GM12801 (cell line): ENCODE data around the gene NUDT14.

Experiments
- TF ChIP-seq, protein P1 (sequence below): IDR thresholded peaks from one replicate; pipeline ENCODE4 v1.5.1; 2011; ENCODE audit warnings: control low read depth; ENCODE audit not compliant: insufficient read length; ENCODE audit errors: extremely low read depth

Gene NUDT14

DNA sequence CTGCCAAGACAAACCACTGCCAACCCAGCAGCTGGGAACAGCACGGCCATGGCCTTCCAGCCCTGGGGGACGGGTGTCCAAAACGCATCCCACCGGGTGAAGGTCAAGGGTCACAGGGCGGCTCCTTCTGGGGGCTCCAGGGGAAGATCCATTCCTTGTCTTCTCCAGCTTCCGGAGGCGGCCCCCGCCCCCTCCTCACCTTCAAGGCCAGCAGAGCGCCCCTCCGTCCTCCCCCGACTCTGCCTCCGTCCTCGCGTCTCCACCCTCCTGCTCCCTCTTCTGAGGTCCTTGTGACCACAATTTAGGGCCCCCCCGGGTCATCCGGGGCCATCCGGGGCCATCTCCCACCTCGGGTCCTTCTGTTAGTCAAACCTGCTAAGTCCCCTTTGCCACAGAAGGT, 3.9 kb upstream of the NUDT14 start:
- TF ChIP-seq, protein P1, sequence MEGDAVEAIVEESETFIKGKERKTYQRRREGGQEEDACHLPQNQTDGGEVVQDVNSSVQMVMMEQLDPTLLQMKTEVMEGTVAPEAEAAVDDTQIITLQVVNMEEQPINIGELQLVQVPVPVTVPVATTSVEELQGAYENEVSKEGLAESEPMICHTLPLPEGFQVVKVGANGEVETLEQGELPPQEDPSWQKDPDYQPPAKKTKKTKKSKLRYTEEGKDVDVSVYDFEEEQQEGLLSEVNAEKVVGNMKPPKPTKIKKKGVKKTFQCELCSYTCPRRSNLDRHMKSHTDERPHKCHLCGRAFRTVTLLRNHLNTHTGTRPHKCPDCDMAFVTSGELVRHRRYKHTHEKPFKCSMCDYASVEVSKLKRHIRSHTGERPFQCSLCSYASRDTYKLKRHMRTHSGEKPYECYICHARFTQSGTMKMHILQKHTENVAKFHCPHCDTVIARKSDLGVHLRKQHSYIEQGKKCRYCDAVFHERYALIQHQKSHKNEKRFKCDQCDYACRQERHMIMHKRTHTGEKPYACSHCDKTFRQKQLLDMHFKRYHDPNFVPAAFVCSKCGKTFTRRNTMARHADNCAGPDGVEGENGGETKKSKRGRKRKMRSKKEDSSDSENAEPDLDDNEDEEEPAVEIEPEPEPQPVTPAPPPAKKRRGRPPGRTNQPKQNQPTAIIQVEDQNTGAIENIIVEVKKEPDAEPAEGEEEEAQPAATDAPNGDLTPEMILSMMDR = no peak

DNA sequence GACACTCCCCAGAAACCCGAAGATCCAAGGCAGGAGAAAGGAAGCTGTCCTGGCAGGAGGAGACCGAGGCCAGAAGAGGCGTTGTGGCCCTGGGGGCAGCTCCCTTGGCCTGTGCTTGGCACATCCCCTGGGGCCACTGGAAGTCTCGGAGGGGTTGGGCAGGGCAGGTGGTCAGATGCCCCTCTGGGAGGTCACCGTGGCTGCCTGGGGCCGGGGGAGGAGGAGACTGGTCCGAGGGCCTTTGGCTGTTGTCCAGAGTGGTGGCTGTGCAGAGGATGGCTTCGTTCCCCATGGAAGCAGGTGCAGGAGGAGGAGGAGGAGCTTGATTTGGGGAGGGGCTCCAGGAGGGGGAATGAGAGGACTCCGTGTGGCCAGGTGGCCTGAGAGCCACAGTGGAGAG, 3.3 kb upstream of the NUDT14 start:
- TF ChIP-seq, protein P1 = no peak

DNA sequence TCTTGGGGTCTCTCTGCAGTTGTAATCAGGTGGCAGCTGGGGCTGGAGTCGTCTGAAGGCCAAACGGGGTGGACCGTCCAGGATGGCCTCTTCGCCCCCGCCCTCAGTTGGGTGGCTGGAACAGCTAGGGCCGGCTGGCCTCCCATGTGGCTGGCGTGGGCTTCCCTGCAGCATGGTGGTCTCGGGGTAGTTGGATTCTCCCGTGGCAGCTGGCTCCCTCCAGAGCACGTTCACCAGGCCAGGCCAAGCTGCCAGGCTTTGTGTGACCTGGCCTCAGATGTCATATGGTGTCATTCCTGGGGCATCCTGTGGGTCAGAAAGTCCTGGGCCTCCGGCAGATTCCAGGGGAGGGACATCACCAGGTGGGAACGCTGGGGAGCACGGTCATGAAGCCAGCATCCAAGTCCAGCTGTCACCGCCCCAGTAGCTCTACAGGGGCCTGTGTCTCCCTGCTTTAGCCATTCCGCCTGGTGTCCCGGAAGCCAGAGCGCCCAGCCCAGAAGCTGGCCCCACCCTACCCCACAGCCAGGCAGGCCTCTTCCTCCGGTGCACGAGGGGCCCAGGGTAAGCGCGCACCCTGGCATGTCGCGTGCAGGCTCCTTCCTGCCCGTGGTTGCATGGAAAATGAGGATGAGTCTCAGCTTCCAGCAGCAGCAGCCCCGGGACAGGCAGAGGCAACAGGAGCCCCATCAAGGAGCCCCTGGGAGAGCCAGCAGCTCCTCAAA, 1.3 kb upstream of the NUDT14 start:
- TF ChIP-seq, protein P1 = no peak

DNA sequence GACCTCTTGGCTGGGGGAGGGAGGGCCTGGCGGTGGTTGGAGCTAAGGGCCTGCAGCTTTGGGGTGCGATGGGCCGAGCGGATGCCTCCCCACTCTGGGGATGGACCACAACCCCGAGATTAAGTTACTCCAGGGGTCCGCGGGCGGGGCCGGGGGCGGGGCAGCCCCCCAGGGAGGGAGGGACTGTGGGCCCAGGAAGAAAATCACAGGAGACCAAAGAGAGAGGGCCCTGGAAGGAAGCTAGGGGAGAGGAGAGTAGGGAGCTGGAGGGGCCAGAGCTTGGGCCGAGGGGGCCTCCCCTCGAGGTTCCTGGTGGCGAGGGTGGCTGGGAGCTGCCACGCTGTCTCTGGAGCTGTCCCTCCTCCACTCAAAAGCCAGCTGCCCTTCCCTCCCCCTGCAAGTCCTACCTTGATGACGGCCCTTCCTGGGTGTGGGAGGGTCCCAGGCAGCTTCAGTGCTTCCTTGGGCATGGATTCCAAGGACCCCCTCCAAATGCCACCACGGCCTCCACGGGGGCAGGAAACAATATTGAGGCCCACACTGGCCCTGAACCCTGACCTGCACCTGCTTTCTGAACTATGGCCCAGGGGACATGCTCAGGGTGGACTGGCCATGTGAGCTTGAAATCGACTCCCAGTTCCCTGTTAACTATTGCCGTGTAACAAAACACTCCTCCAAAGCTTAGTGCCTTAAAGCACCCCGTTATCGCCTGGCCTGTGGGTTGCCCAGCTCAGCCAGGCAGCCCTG, 610 bp upstream of the NUDT14 start:
- TF ChIP-seq, protein P1 = no peak

DNA sequence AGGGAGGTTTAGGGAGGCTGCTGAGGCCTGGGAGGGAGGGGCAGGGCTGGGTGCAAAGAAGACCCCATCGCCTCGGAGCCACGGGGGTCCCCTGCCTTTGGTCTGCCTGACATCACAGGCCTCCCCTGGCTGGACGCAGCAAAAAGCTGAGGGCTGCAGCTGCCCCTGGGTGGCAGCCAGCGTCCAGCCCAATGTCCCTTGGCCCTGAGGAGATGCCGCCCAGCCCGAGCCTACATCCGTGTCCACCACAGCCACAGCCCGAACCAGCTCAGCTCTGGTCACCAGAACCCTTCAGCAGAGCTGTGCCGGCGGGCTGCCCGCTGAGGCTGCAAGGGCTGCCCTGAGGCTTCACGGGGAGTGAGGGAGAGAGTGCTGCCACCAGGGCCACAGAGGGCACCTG, 1.9 kb downstream of the NUDT14 start:
- TF ChIP-seq, protein P1 = no peak

DNA sequence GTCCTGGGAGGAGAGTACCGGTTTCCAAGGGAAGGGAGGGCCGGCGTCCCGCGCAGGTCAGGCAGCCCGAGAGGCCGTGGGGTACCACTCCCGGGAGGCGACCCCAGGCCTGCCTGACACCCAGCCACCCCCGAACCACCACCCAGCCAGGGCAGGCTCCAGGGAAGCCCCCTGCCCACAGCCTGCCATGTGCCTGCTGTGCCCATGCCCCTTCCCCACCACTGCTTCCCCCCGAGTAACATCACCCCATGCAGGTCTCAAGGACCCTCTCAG, 2.3 kb downstream of the NUDT14 start:
- TF ChIP-seq, protein P1 = no peak

DNA sequence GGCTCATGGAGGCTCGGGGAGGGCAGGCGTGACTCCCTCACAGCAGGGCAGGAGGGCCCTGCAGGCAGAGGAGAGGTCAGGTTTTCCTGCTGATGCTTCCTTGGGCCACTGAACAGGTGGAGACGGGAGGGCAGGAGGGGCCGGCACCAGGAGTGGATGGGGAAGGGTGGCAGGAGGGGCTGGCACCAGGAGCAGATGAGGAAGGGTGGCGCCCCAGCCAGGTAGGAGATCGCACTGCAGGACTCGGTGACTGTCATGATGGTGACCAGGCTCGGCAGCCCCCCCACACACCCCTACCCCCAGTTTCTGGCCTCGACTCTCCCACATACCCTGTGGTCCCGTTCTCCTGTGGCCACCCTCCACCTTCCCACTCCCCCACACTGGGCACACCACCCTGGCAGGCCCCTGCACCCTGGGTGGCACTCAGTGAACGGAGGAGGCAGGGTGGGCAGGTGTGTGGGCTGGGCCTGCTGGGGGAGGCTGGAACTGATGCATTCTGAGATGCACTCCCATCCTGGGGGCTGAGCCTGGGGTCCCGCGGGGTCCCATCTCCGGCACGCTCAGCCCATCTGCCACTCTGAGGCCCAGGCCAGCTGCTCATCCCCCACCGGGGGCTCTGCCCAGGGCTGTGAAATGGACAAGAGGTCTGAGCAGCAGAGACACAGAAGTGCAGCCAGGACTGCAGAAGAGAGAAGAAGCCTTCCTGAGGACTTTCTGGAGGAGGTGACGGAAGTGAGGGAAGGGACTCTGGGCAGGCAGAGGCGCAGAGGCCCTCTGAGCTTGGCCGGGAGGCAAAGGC, 2.8 kb downstream of the NUDT14 start:
- TF ChIP-seq, protein P1 = no peak
